Fibroblast of the aortic adventitia (primary cell): ENCODE results near the gene PIPOX. TPM values are rescaled to one million over a fixed set of nuclear protein-coding genes. Genes with fewer than 3 reads are reported as not detected.
"Not testable (repeated sequence)": the region's sequence is repeated elsewhere in the genome, so short reads cannot be mapped to it uniquely, and the experiment has no call there.

Source experiments
- DNase-seq: peaks from one replicate; pipeline ENCODE4 v3.0.0-alpha.2; 2010; ENCODE audit warnings: low read depth
- H3K4me3 ChIP-seq: 2 replicates; pipeline ENCODE4 v1.5.1; 2011; ENCODE audit warnings: low read depth, mild to moderate bottlenecking, control low read depth, low read length, moderate library complexity
- total RNA-seq: library from RNA; depleted of rRNA; stranded (reverse); fragments of >200 nt; gene quantifications from 2 replicates; pipeline ENCODE4 v1.2.3, GENCODE V29; 2012; ENCODE audit warnings: low replicate concordance
- TF ChIP-seq, protein P1 (sequence below): IDR thresholded peaks from 2 replicates; pipeline ENCODE4 v1.5.1; 2011; ENCODE audit warnings: mild to moderate bottlenecking, low read length, control low read depth, inconsistent platforms; ENCODE audit not compliant: insufficient read depth

The PIPOX gene
- total RNA-seq, 1 donor = 1.8 TPM

DNA sequence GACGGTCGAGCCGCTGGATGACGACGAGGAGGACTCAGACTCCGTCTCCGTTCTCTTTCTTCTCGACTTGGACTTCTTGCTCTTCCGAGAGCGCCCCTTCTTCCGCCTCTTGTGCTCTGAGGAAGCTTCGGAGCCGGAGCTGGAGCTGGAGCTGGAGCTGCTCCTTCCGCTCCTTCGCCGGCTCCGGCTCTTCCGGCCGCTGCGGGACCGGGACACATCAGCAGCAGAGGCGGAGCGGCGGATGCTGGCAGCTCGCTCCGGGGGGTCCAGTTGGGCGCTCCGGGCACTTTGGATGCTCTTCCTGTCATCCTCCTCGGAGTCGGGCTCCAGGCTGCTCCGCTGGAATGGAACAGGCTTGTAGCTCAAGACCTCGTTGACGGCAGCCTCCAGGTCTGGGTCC lies 36.9 kb downstream of the PIPOX start:
- DNase-seq = no peak
- TF ChIP-seq, protein P1, sequence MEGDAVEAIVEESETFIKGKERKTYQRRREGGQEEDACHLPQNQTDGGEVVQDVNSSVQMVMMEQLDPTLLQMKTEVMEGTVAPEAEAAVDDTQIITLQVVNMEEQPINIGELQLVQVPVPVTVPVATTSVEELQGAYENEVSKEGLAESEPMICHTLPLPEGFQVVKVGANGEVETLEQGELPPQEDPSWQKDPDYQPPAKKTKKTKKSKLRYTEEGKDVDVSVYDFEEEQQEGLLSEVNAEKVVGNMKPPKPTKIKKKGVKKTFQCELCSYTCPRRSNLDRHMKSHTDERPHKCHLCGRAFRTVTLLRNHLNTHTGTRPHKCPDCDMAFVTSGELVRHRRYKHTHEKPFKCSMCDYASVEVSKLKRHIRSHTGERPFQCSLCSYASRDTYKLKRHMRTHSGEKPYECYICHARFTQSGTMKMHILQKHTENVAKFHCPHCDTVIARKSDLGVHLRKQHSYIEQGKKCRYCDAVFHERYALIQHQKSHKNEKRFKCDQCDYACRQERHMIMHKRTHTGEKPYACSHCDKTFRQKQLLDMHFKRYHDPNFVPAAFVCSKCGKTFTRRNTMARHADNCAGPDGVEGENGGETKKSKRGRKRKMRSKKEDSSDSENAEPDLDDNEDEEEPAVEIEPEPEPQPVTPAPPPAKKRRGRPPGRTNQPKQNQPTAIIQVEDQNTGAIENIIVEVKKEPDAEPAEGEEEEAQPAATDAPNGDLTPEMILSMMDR = no peak
- no peak overlapping the region for H3K4me3 ChIP-seq

DNA sequence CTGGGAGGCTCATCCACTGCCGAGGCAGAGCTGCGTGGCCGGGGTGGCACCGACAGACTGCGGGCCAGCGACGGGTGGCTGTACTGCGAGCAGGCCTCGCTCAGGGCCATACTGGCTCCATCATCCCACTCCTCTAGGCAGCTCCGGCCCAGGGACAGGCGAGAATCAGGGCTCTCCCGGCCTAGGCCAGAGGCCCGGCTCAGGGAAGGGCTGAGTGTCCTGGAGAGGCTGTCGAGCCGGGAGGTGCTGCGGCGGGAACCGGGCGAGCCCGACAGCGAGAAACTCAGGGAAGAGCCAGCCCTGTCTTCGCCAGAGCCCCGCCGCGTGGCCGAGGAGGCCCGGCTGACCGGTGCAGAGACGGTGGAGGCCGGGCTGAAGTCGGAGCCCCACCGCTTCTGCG lies 37.4 kb downstream of the PIPOX start:
- TF ChIP-seq, protein P1 = no peak
- H3K4me3 ChIP-seq = no peak overlapping the region
- DNase-seq = no peak

DNA sequence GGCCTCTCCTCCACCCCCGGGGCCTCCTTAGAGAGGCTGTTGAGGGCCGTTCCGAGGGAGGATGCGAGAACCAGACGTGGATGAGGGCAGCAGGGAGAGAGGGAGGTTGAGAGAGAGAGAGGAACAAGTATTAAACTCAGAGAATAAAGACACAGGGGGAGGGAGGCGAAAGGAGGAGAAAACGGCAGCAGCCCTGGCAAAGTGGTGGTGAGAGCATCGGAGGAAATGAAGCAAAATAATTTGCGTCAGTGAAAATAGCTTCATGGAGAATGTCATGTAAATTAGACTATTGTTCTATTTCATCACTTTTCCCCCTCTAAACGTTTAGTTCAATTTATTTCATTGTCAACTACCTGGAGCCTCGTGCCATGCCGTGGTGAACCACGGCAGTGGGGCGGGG lies 38.0 kb downstream of the PIPOX start:
- no peak overlapping the region for H3K4me3 ChIP-seq
- TF ChIP-seq, protein P1 = no peak
- no peak for DNase-seq

DNA sequence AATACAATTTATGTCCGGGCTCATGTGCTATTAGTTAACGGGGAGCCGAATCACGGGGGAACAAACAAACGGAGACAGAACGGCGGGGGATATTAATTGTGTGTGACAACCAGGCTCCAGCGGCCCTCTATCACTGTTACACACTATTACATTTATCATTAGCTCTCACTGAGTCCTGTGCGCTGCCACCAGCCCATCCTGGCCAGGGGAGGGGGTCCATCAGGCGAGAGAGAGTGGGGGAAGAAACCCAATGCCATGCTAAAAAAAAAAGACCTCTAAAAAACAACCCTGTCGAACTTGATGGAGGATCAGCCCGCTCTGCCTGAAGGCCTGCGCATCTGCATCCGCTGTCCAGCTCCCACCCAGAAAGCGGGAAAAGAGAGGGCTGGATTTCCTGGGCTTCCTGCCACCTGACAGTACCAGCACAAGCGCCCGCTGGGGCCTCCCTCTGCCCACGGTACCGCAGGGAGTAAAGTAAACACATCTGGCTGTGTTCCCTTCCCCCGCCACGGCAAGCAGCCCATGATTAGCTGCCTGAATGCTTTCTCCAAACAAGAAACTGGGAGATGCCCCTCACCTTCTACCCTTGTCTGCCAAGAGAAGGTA lies 41.7 kb downstream of the PIPOX start:
- no peak overlapping the region for H3K4me3 ChIP-seq
- TF ChIP-seq, protein P1 = no peak
- no peak for DNase-seq

DNA sequence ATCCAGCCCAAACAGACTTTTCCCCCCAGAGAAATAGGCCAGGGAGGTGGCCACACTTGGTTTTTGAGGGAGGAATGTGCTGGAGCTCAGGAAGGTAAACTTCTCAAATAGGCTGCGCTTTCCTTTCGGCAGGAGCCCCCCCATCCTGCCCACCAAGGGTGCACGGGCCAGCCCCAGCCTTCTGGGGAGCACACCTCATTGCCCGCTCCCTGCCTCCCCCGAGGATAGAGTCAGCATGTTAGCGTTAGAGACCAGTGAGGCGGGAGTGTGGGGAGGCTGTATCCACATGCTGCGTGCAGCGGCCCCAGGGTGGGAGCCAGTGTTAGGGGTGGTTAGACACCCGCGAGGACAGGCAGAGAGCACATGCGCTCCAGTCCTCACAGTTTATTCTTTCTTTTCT lies 42.3 kb downstream of the PIPOX start:
- TF ChIP-seq, protein P1 = no peak
- H3K4me3 ChIP-seq = no peak overlapping the region
- DNase-seq = no peak

DNA sequence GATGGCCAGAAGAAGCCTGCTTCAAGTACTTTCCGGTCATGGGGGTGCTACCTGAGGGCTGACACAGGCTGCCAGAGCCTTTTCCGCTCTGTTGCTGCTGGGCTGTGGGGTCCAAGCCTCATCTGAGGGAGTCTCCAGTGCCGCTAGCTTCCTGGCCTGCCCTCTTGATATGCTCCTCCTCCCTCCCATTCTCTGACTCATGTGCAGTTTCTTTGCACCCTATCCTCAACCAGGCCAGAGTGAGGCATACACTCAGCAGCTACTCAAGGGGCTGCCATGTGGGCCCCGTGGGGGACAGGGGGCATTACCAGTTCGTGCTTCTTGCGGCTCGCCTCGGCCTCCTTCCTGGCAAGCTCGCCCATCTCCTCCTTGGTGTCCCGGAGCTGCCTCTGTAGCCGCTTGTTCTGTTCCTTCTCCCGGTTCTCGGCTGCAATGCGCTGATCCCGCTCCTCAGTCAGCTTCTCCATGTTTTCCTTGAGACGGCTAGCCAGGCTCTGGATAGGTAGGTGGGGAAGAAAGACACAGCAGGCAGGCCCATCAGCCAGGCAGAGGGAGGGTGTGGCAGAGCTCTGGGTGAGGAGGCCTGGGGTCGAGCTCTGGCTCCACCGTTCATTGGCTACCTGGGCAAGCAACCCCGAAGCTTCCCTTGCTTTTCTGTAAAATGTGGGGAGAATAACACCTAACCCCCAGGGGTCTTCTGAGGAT lies 43.8 kb downstream of the PIPOX start:
- TF ChIP-seq, protein P1 = no peak
- H3K4me3 ChIP-seq = no peak overlapping the region
- DNase-seq = no peak

DNA sequence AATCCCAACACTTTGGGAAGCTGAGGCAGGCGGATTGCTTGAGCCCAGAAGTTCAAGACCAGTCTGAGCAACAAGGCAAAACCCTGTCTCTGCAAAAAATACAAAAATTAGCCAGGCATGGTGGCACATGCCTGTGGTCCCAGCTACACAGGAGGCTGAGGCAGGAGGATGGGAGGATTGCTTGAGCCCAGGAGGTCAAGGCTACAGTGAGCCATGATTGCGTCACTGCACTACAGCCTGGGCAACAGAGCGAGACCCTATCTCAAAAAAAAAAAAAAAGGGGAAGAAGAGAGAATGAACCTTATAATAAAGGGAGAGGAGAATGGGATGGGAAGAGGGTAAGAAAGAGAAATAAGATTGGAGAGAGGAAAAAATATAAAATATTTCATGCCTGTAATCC lies 45.8 kb downstream of the PIPOX start:
- H3K4me3 ChIP-seq, DNase-seq: not testable (repeated sequence)
